HG02973 (cell line): Measurements from ENCODE around the gene HNRNPUL1.

Experiments used
- ATAC-seq: cut with Tn5 transposase; IDR thresholded peaks from one replicate; pipeline ENCODE4 v1.9.1; 2021; ENCODE audit warnings: moderate library complexity; ENCODE audit not compliant: unreplicated experiment

Gene HNRNPUL1

DNA sequence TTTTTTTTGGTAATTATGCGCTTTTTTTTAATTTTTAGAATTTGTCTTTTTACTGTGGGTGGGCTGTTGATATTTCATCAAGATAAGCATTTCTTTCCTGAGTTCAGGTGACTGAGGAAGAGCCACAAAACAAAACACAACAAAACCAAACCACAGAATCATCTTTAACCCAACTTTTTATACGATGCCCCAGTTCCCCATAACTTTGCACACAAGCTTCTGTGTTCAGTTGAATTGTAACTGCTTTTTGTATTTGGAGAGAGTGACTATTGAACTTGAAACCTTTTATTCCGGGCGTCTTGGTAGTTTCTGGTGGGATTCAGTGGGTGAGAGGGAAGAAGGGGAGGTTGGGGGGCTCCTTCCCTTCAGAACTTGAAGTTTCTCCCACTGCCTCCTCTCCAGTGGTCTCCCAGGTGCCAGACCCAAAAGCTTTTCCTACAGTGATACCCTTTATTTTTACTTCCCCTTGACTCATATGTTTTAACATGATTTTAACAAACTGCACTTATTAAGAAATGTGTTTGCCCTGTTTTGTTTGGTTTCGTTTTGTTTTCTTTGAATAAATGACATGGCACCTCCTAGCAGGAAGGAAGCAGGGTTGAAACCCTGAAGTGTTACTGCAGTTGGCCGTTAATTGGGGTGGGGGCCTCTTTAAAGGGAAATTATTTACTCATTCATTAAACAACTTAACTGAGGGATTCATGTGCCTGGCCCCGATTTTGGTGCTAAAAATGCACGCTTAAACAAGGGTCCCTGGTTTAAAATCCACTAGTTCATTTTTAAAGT lies 43.1 kb downstream of the HNRNPUL1 start:
- ATAC-seq: no peak

DNA sequence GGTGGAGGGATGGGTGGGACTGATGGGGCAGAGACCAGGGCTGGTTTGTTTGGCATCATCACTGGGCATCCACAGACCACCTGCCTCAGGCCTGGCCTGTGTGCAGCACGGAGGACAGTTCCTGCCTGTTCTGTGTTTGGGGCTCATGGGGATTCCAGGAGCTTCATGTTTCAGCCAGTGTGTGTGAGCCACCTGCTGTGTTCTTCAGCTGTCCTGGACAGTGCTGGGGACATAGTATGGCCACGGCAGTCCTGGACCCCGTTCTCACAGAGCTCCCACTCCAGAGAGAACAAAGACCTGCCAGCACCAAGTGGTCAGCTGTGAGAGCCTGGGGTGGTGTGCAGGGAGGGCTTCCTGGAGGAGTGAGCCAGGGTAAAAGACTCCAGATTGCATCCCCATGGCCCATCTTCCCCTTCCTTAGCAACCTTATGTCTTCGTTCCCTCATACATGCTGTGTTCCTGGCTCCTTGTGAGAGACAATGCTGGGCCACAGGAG lies 43.8 kb downstream of the HNRNPUL1 start:
- no peak for ATAC-seq

DNA sequence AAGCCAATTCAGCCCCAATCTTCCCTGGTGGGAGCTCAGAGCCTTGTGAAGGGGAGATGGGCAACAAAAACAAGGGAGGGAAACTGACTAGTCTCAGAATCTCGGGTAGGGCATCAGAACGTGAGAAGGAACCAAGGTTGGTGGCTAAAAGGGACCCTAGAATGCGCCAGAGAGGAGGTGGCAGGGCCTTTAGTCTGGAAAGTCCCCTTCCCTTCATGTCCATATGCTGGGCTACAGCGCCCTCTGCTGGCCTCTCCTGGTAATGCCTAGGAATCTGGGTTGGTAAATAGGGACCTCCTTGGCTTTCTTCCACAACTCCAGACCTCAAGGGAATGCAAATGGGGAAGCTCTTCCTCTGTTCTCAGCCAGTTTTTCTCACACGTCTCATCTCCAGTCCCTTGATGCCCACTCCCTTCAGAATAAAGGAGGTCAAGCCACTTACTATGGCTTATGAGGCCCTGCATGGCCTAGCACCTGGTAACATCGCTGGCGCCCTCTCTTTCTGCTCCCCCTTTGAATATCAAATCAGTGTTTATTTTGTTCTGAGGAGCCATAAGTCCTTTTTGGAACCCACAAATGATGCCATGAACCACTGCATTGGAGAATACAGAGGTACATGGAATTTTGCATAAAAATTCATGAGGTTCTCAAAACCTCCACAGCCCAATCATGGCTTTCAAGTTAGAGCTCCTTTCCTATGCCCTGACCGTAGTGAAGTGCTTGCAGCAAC lies 44.4 kb downstream of the HNRNPUL1 start:
- peak; percentile 38 for ATAC-seq

DNA sequence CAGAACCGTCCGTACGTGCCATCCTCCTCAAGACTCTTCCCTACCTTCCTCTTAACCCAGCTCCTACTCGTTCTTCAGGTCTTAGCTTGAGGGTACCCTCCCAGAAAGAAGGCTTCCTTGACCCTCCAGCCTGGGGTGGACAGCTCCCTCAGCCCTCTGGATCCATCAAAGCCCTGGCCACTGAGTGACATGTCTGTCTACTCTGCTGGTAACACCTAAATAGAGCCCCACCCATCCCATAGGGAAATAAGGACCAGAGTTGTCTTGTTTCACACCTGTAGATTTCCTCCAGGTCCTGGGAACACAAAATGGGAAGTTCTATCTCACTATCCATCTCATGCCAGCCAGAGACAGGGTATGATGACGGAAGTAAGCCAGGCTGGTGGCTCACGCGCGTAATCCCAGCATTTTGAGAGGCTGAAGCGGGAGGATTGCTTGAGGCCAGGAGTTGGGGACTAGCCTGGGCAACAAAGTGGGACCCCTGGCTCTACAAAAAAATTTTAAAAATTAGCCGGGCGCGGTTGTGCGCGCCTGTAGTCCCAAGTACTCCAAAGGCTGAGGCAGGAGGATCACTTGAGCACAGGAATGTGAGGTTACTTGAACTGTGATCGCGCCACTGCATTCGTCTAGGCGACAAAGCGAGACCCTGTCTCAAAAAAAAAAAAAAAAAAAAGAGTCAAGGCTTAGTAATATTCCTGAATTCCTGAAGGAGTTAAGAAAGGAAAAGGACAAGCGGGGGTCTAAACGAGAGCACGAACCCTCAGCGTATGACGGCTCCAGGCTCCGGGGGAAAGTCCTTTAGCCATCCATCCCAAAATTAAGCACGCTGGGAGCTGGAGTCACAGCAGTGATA lies 45.2 kb downstream of the HNRNPUL1 start:
- ATAC-seq: no peak

DNA sequence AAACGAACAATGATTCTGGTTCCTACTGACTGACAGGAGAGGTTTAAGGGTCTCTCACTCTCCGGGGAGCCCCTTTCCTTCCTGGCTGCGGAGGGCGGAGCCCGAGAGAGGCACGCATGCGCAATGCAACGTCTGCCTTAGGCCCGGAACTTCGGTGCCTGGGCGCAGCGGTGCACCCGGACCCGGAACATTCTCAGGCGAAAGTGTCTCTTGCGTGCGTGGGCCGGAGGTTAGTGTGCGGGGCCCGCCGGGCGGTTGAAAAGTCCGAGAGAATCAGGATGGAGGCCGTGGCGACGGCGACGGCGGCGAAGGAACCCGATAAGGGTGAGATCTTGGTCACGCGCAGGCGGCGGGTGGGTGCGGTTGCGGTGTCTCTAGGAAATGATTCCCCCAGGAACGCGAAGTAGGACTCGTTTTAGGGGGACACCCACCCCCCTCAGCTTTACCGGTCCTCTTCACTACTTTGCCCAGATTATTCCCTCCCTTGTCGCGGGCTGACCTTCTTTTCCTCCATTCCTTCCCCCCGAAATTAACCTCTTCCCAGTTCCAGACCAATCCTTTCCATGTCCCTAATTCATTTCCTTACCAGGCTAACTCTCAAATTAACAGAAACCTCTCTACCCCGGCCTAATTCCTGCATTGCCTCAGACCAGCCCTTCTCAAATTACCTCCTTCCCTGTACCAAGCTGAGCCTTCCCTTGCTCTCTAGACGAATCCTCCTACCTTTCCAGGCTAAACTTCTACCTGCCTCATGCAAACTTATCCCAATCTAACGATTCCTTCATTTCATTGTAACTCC lies 46.1 kb downstream of the HNRNPUL1 start, which contains the start of gene CCDC97:
Gene CCDC97 (plus strand): TSS at position 140 of the 799 bp plus-strand sequence. CDS start 139 bp downstream, at position 279.
- peak; percentile 60 for ATAC-seq

DNA sequence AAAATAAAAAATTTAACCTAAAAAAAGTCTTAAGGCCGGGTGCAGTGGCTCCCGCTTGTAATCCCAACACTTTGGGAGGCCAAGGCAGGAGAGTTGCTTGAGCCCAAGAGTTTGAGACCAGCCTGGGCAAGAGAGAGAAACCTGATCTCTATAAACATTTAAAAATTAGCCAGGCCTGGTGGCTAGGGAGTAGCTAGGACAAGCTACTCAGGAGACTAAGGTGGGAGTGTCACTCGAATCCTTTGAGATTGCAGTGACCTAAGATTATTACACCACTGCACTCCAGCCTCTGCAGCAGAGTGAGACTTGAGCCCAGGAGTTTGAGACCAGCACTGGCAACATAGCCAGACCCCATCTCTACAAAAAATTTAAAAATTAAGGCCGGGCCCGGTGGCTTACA lies 46.9 kb downstream of the HNRNPUL1 start:
- ATAC-seq: no peak

DNA sequence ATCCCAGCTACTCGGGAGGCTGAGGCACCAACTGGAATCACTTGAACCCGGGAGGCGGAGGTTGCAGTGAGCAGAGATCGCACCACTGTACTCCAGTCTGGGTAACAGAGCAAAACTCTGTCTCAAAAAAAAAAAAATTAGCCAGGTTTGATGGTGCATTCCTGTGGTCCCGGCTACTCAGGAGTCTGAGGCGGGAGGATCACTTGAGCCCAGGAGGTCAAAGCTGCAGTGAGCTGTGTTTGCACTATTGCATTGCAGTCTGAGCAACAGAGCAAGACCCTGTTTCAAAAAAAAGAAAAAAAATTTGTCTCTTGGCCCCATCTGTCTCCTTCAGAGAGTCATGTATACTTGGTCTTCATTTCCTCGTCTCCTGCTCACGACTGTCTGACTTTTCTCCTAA lies 47.4 kb downstream of the HNRNPUL1 start:
- no peak for ATAC-seq

DNA sequence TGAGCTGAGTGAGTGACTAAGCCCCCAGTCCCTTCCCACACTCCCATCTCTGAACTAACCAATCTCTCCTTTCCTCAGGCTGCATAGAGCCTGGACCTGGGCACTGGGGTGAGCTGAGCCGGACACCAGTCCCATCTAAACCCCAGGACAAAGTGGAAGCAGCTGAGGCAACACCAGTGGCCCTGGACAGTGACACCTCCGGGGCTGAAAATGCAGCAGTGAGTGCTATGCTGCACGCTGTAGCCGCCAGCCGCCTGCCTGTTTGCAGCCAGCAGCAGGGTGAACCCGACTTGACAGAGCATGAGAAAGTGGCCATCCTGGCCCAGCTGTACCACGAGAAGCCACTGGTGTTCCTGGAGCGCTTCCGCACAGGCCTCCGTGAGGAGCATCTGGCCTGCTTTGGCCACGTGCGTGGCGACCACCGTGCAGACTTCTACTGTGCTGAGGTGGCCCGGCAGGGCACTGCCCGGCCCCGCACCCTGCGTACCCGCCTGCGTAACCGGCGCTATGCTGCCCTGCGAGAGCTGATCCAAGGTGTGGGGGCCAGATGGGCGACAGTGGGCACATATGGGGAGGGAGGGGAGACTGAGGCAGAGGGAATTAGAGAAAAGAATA lies 52.2 kb downstream of the HNRNPUL1 start:
- ATAC-seq: no peak

DNA sequence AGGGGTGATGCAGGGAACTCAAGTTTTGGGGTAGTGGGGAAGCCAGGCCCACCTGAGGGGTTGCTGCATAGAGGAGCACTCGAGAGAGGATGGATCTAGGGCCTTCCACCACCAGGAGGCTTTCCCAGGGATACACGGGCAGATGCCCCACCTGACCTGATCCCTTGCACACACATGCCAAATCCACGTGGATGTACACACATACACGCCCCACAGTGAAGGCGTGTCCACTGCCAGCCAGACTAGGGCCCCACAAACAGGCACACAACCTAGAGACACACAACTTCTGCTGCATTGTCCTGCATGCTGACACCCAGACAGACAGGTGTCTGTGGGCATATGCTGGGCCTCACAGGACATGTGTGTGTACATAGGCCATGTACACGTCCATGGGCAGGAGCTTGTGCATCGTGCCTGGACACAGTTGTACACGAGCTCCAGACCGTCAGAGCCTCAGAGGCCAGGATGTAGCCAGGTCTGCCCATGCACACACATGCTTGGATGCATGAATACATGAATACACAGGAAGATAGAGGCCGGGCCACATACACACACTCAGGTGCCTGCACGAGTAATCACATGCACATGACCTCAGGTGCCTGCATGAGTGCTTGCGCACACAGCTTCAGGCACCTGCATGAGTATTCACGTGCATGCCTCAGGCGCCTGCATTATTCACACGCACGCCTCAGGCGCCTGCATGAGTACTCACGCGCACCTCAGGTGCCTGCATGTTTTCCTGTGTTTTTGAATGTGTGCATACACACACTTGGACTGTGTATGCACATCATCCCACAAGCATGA lies 54.7 kb downstream of the HNRNPUL1 start:
- no peak for ATAC-seq

DNA sequence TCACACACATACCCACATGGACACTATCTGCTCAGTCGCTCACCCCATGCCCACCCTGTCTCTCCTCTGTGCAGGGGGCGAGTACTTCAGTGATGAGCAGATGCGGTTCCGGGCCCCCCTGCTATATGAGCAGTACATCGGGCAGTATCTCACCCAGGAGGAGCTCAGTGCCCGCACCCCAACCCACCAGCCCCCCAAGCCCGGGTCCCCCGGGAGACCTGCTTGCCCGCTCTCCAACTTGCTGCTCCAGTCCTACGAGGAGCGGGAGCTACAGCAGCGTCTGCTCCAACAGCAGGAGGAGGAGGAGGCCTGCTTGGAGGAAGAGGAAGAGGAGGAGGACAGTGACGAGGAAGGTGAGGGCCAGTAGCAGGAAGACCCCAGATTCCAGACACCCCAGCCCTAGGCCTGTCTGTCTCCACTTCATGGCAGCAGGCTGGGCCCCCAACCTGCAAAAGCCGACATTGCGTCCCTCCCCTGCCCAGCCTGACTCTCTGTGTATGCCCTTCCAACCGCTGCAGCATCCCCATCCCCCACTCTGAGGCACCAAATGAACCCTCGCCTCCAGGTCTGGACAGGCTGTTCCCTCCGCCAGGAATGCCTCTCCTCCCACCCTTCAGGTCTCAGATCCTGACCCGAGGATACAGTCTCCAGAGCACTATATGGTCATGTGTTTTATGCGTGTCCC lies 55.5 kb downstream of the HNRNPUL1 start:
- ATAC-seq: no peak

DNA sequence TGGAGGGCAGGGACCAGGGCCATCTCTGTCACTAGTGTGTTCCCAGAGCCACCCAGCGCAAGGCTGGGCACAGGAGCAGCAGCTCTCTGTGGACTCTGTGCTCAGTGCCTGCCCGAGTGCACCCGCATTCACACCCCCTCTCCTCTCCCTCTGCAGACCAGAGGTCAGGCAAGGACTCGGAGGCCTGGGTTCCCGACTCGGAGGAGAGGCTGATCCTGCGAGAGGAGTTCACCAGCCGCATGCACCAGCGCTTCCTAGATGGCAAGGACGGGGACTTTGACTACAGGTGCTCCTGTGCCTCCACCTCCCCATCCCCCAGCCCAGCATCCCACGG lies 56.0 kb downstream of the HNRNPUL1 start:
- ATAC-seq: no peak

DNA sequence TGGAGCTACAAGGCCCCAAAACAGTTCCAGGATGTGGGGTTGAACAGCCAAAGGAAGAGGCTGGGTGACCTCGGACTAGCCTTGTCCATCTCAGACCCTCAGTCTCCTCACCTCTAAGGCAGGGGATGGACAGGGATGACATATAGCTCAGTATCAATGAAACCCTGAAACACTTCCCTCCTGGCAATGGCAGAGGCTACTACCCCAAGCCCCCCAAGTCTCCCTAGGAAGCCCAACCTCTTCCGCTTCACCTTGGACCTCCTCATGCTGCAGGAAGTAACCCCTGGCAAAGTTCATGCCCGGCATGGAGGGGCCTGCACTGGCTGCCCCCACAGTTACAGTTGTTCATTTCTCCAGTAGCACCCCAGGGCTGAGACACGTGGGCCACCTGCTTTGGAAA lies 56.4 kb downstream of the HNRNPUL1 start:
- no peak for ATAC-seq

DNA sequence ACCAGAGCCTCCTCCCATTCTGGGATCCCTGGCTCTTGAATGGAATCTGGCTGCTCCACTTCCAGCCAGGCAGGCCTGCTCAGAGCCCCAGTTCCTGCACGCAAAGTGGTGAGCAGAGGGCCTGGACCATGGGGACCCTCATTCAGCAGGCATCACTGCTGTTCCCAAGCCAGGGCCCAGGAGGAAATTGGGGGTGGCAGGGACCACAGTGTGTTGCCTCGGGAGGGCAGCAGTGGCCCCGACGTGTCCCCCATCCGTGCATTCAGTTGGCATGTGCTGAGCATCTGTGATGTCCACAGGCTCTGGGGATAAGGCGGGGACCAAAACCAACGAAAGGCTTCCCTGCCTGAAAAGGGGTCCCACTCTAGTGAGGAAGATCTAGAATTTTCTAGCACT lies 57.0 kb downstream of the HNRNPUL1 start:
- ATAC-seq: no peak

DNA sequence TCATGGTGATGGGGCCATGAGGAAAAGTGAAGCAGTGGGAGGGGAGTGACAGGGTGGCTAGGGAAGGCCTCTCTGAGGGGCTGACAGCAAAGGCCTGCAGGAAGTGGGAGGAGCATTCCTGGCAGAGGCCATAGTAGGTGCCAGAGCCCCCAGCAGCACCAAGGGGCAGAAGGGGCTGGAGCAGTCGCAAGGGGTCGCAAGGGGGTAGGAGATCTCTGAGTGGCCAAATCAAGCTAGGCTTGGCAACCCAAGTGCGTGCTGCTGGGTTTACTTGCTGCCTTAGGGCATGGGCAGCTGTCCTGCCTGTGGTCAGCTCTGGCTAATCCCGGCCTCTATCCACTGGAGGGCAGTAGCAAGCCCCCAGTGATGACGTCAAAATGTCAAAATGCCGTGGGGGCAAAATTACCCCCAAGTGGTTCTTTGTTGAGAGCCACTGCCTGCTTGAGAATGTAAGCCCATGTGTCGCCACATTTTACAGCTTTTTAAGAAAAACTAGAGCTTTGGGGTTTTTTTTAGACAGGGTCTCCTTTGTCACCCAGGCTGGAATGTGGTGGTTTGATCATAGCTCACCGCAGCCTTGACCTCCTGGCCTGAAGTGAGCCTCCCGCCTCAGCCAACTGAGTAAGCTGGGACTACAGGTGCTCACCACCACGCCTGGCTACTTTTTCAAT lies 57.6 kb downstream of the HNRNPUL1 start:
- ATAC-seq: no peak

DNA sequence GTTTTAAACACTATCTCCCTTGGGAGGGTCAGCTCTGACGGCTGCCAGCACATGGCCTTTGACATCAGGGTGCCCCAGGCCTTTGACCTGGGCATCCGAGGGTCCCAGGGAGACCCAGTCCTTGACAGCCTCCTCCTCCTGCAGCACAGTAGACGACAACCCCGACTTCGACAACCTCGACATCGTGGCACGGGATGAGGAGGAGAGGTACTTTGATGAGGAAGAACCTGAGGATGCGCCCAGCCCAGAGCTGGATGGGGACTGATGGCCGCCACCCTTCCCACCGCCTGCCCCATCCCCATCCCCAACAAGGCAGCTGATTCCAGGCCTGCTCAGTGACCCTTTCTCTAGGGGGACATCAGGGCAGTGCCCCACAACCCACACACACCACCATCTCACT lies 58.3 kb downstream of the HNRNPUL1 start:
- ATAC-seq: no peak

DNA sequence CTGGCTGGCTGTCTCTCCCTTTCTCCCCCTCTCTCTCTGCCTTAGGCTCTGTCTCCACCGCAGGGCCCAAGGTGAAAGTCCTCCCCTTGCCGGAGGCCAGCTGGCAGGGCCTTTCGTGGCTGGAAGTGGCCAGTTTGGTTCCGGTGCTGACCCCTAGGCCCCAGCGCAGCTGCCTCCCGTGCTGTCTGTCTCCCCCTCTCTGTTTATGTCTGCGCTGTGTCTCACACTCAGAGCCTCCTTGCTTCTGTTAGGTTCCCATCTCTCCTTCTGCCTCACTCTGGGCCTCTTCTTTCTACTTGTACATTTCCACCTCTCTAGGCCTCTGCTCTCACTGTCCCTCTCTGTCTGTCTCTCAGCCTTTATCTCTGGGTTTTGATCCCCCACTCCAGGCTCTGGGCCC lies 58.9 kb downstream of the HNRNPUL1 start:
- ATAC-seq: no peak

DNA sequence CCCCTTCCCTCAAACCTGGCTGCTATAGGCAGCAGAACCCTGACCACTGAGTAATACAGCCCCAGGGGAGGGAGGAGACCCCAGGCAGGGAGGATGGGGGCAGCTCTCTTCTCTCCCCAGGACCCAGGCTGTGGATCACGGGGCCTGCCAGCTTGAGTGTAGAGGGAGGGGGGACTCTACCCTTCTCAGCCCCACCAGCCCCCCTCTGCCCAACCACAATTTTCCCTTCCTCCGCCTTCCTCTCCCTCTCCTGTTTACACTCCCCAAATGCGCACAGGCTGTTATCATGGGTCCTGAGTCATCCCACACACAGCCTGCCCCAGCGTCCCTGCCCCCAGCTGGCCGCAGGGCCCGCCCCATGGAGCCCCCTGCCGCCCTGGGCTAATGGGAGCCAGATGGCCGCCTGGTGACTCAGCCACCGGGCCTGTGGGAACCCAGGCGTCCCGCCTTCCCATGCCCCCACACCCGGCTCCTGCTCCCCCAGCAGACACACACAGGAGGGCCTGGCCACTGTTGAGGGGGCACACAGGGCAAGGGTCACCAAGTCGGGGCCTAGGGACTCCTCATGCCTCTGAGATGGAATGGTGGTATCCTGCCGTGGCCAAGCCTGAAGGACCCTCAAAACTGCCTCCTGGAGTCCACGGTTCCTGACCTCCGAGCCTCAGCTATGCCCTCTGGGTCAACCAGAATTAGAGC lies 59.4 kb downstream of the HNRNPUL1 start:
- no peak for ATAC-seq
